GM23248 (cell line): ENCODE data around the gene LCP2. TPM values are rescaled to one million over a fixed set of nuclear protein-coding genes. Genes with fewer than 3 reads are reported as not detected.

Source experiments
- DNase-seq: peaks from one replicate; pipeline ENCODE4 v3.0.0-alpha.2; 2015
- H2AFZ ChIP-seq: fragments of 200-600 bp; sonication (generic); 2 replicates; pipeline ENCODE4 v1.6.1; 2016; ENCODE audit warnings: antibody characterized with exemption
- H3F3A ChIP-seq: fragments of 200-600 bp; sonication (generic); 2 replicates; pipeline ENCODE4 v1.6.1; 2016; ENCODE audit warnings: mild to moderate bottlenecking, antibody characterized with exemption, mixed run types; ENCODE audit not compliant: insufficient read depth
- H3K27ac ChIP-seq: fragments of 200-600 bp; sonication (generic); 2 replicates; pipeline ENCODE4 v1.5.1; 2016; ENCODE audit warnings: mild to moderate bottlenecking
- H3K27me3 ChIP-seq: fragments of 200-600 bp; sonication (generic); replicated peaks from 2 replicates; pipeline ENCODE4 v1.6.1; 2016; ENCODE audit warnings: mild to moderate bottlenecking; ENCODE audit not compliant: insufficient read depth
- H3K36me3 ChIP-seq: fragments of 200-600 bp; sonication (generic); 2 replicates; pipeline ENCODE4 v1.6.1; 2016; ENCODE audit warnings: low read depth, mild to moderate bottlenecking
- H3K4me1 ChIP-seq: fragments of 200-600 bp; sonication (generic); 2 replicates; pipeline ENCODE4 v1.6.1; 2016; ENCODE audit warnings: mild to moderate bottlenecking; ENCODE audit not compliant: insufficient read depth
- H3K4me2 ChIP-seq: fragments of 200-600 bp; sonication (generic); one replicate; pipeline ENCODE4 v1.6.1; 2016; ENCODE audit warnings: mild to moderate bottlenecking; ENCODE audit not compliant: unreplicated experiment
- H3K4me3 ChIP-seq: fragments of 200-600 bp; sonication (generic); 2 replicates; pipeline ENCODE4 v1.5.1; 2016; ENCODE audit warnings: mild to moderate bottlenecking
- H3K79me2 ChIP-seq: fragments of 200-600 bp; sonication (generic); 2 replicates; pipeline ENCODE4 v1.6.1; 2016; ENCODE audit warnings: mild to moderate bottlenecking; ENCODE audit not compliant: insufficient read depth
- H3K9ac ChIP-seq: fragments of 200-600 bp; sonication (generic); 2 replicates; pipeline ENCODE4 v1.6.1; 2016; ENCODE audit warnings: mild to moderate bottlenecking
- H3K9me2 ChIP-seq: fragments of 200-600 bp; sonication (generic); 2 replicates; pipeline ENCODE4 v1.6.1; 2016; ENCODE audit warnings: mixed run types, mild to moderate bottlenecking, moderate library complexity; ENCODE audit not compliant: insufficient read depth
- H3K9me3 ChIP-seq: fragments of 200-600 bp; sonication (generic); one replicate; pipeline ENCODE4 v1.6.1; 2017; ENCODE audit warnings: low read depth
- H4K20me1 ChIP-seq: fragments of 200-600 bp; sonication (generic); 2 replicates; pipeline ENCODE4 v1.6.0; 2016; ENCODE audit not compliant: insufficient read depth
- EZH2 ChIP-seq: fragments of 200-600 bp; sonication (generic); IDR thresholded peaks from 2 replicates; pipeline ENCODE4 v1.6.1; 2018; ENCODE audit warnings: antibody characterized with exemption, mild to moderate bottlenecking; ENCODE audit not compliant: insufficient read depth, poor library complexity, severe bottlenecking
- EZH2phosphoT487 ChIP-seq: fragments of 200-600 bp; sonication (generic); IDR thresholded peaks from 2 replicates; pipeline ENCODE4 v1.6.1; 2018; ENCODE audit warnings: antibody characterized with exemption, moderate library complexity, mild to moderate bottlenecking, low read depth; ENCODE audit not compliant: insufficient read depth
- WGBS, 2 experiments: methylation state at CpG; one replicate each; pipeline ENCODE4 v1.1.6; 2015 to 2017; ENCODE audit warnings: low lambda C conversion rate in 2 of 2, low coverage in 1 of 2; ENCODE audit errors: missing lambda C conversion rate in 2 of 2; 5-methylcytosine and 5-hydroxymethylcytosine counted together
- in situ Hi-C: fragments of 300-500 bp; cut with MboI; formaldehyde crosslinking; loops from 2 replicates; pipeline ENCODE4 v1.15.0; 2020
- polyA plus RNA-seq: library from polyadenylated mRNA; unstranded; fragments of >200 nt; fragmentation: Nextera tagmentation; extraction: Ambion mirVana; gene quantifications from 2 replicates; pipeline ENCODE4 v1.2.1, GENCODE V29; 2016
- total RNA-seq: library from RNA; depleted of rRNA; stranded (reverse); fragments of >200 nt; shearing (Covaris generic); gene quantifications from 2 replicates; pipeline ENCODE4 v1.2.3, GENCODE V29; 2014

The LCP2 gene
- total and polyA plus RNA-seq, 2 experiments from 2014 or later = not detected

DNA sequence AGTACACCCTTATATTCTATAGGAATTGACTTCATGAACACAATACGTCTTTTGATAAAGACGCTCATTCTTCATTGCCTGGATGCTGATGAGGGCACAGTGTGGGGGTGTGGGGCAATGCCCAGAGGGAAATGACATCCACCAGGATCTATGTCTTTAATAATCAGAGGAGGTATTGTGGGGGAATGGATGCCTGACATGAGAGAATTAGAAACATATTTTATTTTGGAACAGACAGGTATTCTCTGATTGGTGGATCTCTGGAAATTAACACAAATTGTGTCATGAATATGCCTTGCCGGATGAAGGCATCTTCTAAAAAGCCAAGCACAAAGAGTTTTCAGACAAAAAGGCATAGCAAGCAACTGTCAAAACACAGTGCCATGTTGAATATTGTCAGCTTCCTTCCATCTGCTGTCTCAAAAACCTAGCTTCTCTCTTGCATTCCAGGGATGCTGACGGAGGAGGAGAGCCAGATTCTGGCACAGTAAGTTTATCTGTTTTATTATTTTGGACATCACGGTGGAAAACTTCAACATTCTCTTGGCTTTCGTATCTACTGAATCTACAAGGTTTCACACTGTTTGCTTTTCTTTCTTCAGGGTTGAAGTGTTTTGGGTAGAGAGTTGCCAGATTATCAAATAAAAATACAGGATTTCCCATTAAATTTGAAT lies 68.7 kb downstream of the LCP2 start:
- no peak for DNase-seq

DNA sequence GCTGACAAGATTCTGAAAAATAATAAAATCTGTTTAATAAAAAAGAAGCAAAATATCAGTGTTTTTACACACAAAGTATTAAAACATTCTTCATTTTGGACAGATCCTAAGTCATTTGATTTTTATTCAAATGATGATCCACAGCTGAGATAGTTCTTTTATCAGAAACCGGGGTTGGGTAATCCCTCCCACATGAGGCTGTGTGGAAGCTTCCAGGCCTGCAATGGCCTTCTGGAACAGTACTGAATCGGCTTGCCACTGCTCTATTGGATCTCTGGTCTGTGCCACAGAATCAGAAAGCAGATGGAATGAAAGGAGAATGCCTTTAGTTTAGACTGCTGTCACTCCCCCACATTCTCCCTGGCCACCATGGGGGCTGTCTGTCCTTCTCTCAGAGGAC lies 70.9 kb downstream of the LCP2 start:
- in situ Hi-C loops = loop anchor here (5.0 to 10.0 kb wide), 2 partner anchors 191 to 398 kb away; no protein-coding TSS in a partner anchor
- no peak overlapping the region for H3K9ac ChIP-seq
- H3K79me2 ChIP-seq = no peaks in the 10 kb centered on the region
- no peak overlapping the region for H2AFZ ChIP-seq
- H3K4me1 ChIP-seq = no peaks in the 10 kb centered on the region
- DNase-seq = no peak
- TF ChIP-seq EZH2 (no peak), EZH2phosphoT487 (no peak)
- no peaks in the 10 kb centered on the region for H3K9me3 ChIP-seq
- H3K27ac ChIP-seq = no peak overlapping the region
- no peaks in the 10 kb centered on the region for H3K9me2 ChIP-seq
- WGBS, 2 experiments = 22 to 34% methylated on average over 2 of the region's 2 CpGs
- no peaks in the 10 kb centered on the region for H3K36me3 ChIP-seq
- H3K4me3 ChIP-seq = no peak overlapping the region
- peaks cover 29% of the 10 kb centered on the region for H3K27me3 ChIP-seq
- no peak overlapping the region for H3K4me2 ChIP-seq
- no peaks in the 10 kb centered on the region for H3F3A ChIP-seq
- H4K20me1 ChIP-seq = no peaks in the 10 kb centered on the region

More for the DNA sequence above, 68.7 kb downstream of the LCP2 start:
- no peak for TF ChIP-seq EZH2phosphoT487
- TF ChIP-seq EZH2 = no peak
- Histone ChIP-seq H3K9ac (no peak overlapping the region), H3F3A (no peaks in the 10 kb centered on the region), H4K20me1 (no peaks in the 10 kb centered on the region), H3K9me2 (no peaks in the 10 kb centered on the region), H3K27me3 (peaks cover 29% of the 10 kb centered on the region), H3K36me3 (no peaks in the 10 kb centered on the region), H3K4me2 (no peak overlapping the region), H3K9me3 (no peaks in the 10 kb centered on the region), H3K79me2 (no peaks in the 10 kb centered on the region), H3K27ac (no peak overlapping the region), H3K4me3 (no peak overlapping the region), H3K4me1 (no peaks in the 10 kb centered on the region), H2AFZ (no peak overlapping the region)
- WGBS, 2 experiments = 49 to 54% methylated on average over 6 of the region's 6 CpGs
- in situ Hi-C loops = loop anchor here (5.0 to 10.0 kb wide), 2 partner anchors 188 to 396 kb away; no protein-coding TSS in a partner anchor

DNA sequence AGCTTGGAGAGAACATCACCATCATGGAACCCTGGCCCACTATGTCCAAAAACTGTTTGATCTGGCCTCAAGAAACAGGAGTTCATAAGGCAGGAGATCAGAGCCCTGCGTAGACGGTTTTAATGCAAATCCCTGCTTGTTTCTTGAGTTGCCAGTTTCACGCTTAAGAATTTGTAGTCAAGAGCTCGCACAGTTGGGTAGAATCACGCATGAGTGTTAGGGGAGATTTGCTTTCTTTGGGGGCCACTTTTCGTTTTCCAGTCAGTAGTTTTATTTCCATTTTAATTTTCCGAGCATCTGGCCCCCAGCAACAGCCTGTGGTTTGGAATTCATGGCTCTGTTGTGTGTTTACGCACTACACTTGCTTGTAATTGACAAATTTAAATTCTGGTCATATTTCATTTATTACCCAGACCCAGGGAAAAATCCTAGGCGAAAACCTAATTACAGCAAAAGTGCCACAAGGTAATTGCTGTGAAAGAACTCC lies 71.4 kb downstream of the LCP2 start:
- H3K27ac ChIP-seq = no peak overlapping the region
- in situ Hi-C loops = loop anchor here (5.0 to 10.0 kb wide), 2 partner anchors 191 to 399 kb away; no protein-coding TSS in a partner anchor
- no peaks in the 10 kb centered on the region for H3K36me3 ChIP-seq

DNA sequence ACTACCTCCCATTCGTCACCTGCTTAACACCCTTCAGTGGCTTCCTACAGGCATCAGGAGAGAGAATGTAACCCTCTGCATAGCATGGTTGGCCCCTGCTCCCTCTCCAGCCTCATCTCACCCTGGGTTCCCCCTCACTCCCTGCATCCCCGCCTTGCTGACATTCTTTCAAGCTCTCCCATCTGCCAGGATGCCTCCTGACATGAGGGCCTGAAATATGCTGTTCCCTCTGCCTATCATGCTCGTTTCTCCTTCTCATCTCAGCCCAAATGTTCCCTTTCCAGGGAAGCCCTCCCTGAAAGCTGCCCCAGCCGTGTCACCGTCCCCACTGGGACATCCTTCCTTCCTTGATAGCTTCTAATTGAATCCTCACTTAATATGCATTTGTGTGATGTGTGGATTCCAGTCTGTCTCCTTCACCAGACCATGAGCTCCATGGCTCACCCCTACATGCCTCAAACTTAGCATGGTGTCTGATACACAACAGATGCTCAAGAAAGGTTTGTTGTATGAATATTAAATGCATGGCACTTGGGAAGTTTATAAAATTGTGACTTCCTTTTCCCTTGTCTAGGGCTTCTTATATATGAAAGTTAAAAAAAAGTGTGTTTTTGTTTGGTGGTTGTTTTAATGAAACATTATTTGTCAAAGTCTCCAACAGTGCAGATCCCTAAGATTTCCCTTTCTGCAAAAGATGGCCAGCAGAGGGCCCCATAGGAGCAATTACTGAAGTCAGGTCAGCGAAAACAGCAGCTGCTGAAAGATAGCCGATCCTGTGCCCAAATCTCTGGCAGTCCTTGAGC lies 72.0 kb downstream of the LCP2 start:
- Histone ChIP-seq H3K4me3 (no peak overlapping the region), H2AFZ (no peak overlapping the region), H3K36me3 (no peaks in the 10 kb centered on the region), H3K9ac (no peak overlapping the region), H3K79me2 (no peaks in the 10 kb centered on the region), H3K9me2 (no peaks in the 10 kb centered on the region), H3K27me3 (peaks cover 23% of the 10 kb centered on the region), H3F3A (no peaks in the 10 kb centered on the region), H3K27ac (no peak overlapping the region), H4K20me1 (no peaks in the 10 kb centered on the region), H3K9me3 (no peaks in the 10 kb centered on the region), H3K4me2 (no peak overlapping the region), H3K4me1 (no peaks in the 10 kb centered on the region)
- DNase-seq = peak; percentile 79
- in situ Hi-C loops = loop anchor here (5.0 to 10.0 kb wide), 2 partner anchors 192 to 399 kb away; no protein-coding TSS in a partner anchor
- WGBS, 2 experiments = 54 to 56% methylated on average over 7 of the region's 7 CpGs
- TF ChIP-seq EZH2 (no peak), EZH2phosphoT487 (no peak)

More for the DNA sequence above, 71.4 kb downstream of the LCP2 start:
- Histone ChIP-seq H3K4me1 (no peaks in the 10 kb centered on the region), H3K27me3 (peaks cover 29% of the 10 kb centered on the region), H4K20me1 (no peaks in the 10 kb centered on the region), H3K79me2 (no peaks in the 10 kb centered on the region), H3K9ac (no peak overlapping the region), H3K9me2 (no peaks in the 10 kb centered on the region), H2AFZ (no peak overlapping the region), H3K4me3 (no peak overlapping the region), H3K9me3 (no peaks in the 10 kb centered on the region), H3K4me2 (no peak overlapping the region), H3F3A (no peaks in the 10 kb centered on the region)
- no peak for DNase-seq
- WGBS, 2 experiments = 48 to 49% methylated on average over 9 of the region's 9 CpGs
- no peak for TF ChIP-seq EZH2
- no peak for TF ChIP-seq EZH2phosphoT487
